Activated CD8-positive, alpha-beta memory T cell treated with anti-CD3 and anti-CD28 coated beads, Interleukin-2, amount 50 U/mL, for 4 hours (primary cell): Measurements from ENCODE around the gene CXCL8.

Experiments
- DNase-seq: peaks from one replicate; pipeline ENCODE4 v3.0.0-alpha.2; 2020

CXCL8 gene

GRCh38 chr4:73721435-73721834 lies 18.9 kb upstream of the CXCL8 start:
- DNase-seq, result no peak

DNA sequence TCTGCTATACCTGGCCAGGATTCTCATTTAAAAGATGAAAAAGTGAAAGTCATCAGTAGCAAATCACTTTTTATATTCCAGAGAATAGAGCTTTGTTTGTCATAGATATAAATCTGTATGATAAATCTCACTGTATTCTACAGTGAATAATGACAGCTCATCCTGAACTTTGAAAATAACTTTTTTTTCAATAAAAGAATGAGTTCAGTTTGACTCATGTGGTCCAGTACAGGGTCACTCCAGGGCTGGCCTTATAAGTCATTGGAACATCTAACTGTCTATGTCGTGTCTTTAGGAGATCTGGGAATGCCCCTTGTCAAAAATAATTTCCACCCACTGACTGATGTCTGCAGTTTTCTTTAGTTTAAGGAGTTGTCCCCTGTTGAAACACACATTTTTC lies 18.5 kb upstream of the CXCL8 start:
- DNase-seq, result no peak

- DNase-seq, result no peak
These were observed 17.3 kb upstream of the CXCL8 start for GRCh38 chr4:73723023-73723422.

DNA sequence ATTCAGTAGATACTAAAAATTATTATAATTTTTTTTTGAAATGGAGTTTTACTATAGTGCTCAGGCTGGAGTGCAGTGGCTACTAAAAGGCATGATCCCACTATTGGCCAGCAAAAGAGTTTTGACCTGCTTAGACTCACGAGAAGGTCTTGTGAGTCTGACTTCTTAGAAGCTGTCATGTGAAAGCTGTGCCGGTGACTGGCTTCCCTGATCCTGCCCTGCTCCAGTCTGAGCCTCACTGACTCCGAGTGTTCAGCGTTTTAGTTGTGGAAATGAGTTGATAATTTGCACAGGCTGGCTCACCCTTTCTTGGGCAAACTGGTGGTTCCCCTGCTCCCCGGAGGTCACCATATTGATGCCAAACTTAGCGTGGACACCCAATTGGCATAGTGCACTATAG lies 16.4 kb upstream of the CXCL8 start:
- DNase-seq, result no peak

DNA sequence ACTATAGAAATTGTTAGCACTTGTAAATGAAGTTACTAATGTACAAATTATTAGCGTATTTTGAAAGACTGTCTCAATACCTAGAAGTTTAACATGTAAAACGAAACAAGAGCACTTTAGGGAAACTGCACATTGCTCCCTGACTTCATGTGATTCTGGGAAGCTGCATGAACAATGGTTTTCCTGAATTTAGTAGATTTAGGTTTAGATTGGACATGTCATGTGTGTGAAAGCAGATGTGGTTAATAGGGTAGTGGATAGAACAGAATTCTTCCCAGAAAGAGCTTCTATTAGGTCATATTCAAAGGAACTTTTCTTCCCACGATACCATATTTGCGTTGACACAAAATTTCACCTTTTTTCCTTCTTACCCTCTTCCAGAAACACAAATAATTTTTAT lies 14.9 kb upstream of the CXCL8 start:
- no peak for DNase-seq

DNA sequence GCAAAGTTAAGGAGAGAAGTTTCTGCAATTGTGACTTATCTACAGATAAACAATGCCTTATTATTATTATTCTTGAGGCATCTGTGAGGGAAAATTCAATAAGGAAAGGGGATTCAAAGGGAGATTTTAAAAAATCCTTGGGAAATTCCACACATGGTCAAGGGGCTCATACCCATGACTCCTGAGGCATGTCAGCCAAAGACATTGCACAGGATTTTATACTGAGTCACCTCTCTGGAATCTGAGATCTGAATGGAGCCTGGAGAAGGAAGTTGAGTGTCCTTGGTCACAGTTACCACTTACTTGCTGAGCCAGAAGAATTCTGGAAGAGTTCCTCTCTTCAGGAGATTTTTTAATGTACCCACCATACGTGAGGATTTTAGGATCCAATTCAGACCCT lies 14.4 kb upstream of the CXCL8 start:
- DNase-seq, result no peak

- no peak for DNase-seq
These were observed 12.7 kb upstream of the CXCL8 start for GRCh38 chr4:73727685-73728084.

GRCh38 chr4:73728091-73728741 lies 12.2 kb upstream of the CXCL8 start:
- no peak for DNase-seq

- no peak for DNase-seq
These were observed 10.7 kb upstream of the CXCL8 start for GRCh38 chr4:73729534-73730165.

- no peak for DNase-seq
These were observed 10.1 kb upstream of the CXCL8 start for GRCh38 chr4:73730292-73730691.

DNA sequence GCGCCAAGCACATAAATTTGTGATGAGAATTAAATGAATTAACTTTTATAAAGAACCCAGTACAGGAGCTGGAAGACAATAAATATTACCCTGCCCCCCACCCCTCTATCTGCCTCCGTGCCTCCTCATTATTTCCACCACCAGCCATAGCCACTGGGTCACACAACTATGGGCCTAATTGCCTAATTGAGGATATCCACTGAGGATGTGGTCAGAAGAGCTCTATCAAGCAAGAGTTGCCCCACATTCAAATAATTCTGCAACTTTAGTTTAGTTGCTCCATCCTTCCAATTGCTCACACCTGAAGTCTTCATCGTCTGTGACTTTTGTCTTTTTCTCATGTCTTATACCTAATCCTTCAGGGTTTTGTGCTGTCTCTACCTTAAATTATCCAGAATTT lies 9.5 kb upstream of the CXCL8 start:
- no peak for DNase-seq

DNA sequence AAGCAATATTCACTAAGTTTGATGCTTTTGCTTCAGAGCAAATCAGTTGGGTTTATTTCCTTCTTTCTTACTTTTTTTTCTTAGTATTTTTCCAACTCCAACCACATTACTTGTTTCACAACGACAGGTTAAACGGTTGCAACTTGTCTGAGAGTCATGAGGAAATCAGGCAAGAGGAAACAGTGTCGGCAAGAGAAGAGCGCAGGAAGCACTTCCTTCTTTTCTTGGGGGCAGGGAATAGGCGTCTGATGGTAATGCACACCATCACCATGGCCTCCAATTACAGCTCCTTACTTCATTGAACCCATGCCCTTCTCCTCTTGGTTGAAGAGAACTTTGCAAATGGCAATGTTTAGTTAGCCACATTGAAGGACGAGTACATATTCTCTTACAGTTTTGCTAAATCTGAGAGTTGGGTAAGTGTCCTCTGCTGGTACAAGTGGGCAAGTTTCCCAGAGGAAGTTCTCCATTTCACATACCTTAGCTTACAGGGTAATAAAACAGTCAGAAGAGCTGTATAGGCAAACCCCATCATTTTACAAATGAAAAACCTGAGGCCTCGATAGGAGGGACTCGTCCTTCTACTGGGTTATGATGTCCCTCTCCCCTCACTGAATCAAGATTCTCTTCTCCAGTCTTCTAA lies 8.3 kb upstream of the CXCL8 start:
- DNase-seq, result no peak

GRCh38 chr4:73732759-73733431 lies 7.5 kb upstream of the CXCL8 start:
- no peak for DNase-seq

DNA sequence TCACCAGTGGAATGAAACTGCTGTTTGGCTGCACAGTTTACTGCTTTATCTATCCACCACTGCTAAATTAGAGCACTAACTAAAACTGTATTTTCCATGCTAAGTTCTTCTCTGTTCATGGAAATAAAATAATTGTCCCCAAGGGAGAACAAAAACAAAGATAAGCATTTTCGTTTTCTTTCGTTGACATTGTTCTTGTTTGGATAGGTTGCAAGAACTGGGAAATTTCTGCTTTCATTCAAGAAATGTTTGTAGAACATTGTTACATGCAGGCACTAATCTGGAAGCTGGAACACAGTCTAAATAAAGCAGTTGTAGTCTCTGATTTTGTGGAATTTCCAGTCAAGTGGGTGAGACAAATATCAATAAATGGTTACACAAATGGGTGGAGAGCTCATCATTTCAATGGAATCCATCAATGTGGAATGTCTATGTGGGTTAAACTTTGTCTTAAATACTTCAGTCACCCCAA lies 5.8 kb upstream of the CXCL8 start:
- no peak for DNase-seq

DNA sequence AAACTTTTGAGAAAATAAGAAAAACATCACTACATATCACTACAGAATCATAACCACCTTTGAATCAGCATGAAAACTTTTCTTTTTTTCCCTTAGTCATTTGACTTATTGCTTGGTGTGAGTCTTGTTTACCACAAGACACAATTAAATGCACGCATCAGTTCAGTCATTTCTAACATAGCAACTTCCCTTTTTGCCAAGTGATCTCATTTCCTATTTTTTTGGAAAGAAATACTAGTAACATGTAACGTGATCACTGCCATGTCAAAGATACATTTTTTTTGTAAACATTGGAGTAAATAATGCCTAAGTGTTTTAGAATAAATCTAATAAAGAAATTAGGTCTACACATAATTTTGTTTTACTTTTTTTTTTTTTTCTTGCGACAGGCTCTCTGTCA lies 5.1 kb upstream of the CXCL8 start:
- no peak for DNase-seq

- DNase-seq, result no peak
These were observed 821 bp downstream of the CXCL8 start for GRCh38 chr4:73741031-73741749.

GRCh38 chr4:73741750-73742489 lies 1.6 kb downstream of the CXCL8 start:
- DNase-seq, result no peak

DNA sequence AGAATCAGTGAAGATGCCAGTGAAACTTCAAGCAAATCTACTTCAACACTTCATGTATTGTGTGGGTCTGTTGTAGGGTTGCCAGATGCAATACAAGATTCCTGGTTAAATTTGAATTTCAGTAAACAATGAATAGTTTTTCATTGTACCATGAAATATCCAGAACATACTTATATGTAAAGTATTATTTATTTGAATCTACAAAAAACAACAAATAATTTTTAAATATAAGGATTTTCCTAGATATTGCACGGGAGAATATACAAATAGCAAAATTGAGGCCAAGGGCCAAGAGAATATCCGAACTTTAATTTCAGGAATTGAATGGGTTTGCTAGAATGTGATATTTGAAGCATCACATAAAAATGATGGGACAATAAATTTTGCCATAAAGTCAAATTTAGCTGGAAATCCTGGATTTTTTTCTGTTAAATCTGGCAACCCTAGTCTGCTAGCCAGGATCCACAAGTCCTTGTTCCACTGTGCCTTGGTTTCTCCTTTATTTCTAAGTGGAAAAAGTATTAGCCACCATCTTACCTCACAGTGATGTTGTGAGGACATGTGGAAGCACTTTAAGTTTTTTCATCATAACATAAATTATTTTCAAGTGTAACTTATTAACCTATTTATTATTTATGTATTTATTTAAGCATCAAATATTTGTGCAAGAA lies 2.3 kb downstream of the CXCL8 start:
- no peak for DNase-seq

DNA sequence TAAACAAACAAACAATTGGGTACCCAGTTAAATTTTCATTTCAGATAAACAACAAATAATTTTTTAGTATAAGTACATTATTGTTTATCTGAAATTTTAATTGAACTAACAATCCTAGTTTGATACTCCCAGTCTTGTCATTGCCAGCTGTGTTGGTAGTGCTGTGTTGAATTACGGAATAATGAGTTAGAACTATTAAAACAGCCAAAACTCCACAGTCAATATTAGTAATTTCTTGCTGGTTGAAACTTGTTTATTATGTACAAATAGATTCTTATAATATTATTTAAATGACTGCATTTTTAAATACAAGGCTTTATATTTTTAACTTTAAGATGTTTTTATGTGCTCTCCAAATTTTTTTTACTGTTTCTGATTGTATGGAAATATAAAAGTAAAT lies 2.9 kb downstream of the CXCL8 start:
- no peak for DNase-seq

GRCh38 chr4:73743795-73744194 lies 3.4 kb downstream of the CXCL8 start:
- no peak for DNase-seq

DNA sequence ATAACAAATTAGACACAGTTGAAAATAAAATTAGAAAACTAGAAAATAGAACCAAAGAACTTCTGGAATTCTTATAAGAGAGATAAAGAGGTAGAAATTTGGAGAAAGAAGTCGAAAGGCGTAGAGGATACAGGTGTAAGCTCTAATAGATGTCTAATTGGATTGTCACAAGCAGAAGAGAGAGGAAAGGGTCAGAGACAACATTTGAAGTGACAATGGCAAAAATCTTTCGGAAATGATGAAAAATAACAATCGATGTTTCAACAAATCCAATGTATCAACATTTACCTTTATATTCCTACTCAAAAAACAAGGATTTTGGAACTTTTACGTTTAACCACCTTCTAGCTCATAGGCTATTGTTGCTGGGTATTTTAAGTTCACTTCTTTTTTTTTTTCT lies 3.8 kb downstream of the CXCL8 start:
- no peak for DNase-seq

DNA sequence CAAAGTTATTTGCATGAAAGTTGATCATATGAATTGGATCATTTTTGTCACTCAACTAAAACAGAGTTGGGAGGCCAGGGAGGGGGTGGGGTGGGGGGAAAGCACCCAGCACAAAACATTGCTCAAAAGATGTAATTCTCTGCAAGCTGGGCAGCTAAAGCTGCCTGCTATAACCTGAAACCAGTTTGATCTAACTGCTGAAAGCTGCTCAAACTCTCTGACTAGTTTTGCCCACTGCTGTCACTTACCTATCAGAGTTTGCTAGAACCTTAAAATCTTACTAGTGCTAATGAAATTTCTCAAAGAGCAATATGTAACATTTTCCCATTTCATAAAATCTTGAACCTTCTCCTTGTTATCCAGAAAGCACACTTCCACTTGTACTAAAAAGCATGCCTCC lies 10.4 kb downstream of the CXCL8 start:
- DNase-seq, result no peak
